Liver (tissue), 3 donors: ENCODE results near the gene TANGO2.

Experiments
- CTCF ChIP-seq: fragments of 150-350 bp; IDR thresholded peaks from 2 replicates; pipeline ENCODE4 v1.5.1; 2017; ENCODE audit warnings: improper control_type of control experiment, low read depth, low read length; ENCODE audit not compliant: missing input control
- NR2F2 ChIP-seq: IDR thresholded peaks from 2 replicates; pipeline ENCODE4 v1.6.1; 2016; ENCODE audit warnings: antibody characterized with exemption
- REST ChIP-seq: IDR thresholded peaks from 2 replicates; pipeline ENCODE4 v1.6.1; 2016; ENCODE audit warnings: antibody characterized with exemption, mild to moderate bottlenecking
- SP1 ChIP-seq: IDR thresholded peaks from 2 replicates; pipeline ENCODE4 v1.6.1; 2018; ENCODE audit warnings: antibody characterized with exemption, mild to moderate bottlenecking
- TAF1 ChIP-seq: conservative IDR thresholded peaks from 2 replicates; pipeline ENCODE4 v1.6.1; 2016; ENCODE audit warnings: antibody characterized with exemption, mild to moderate bottlenecking
- YY1 ChIP-seq: IDR thresholded peaks from 2 replicates; pipeline ENCODE4 v1.6.1; 2016; ENCODE audit warnings: antibody characterized with exemption, mild to moderate bottlenecking
- donor health status: healthy.
- donor health status: healthy.

- no peak for TF ChIP-seq CTCF
- TF ChIP-seq YY1, result no peak
- TF ChIP-seq TAF1, result no peak
- TF ChIP-seq SP1, result no peak
- no peak for TF ChIP-seq REST
- no peak for TF ChIP-seq NR2F2
These were observed 6.2 kb downstream of the TANGO2 start for GRCh38 chr22:20026996-20027601.
